Lower leg skin (tissue), 4 donors: Measurements from ENCODE around the gene DTX1. TPM values are rescaled to one million over a fixed set of nuclear protein-coding genes. Genes with fewer than 3 reads are reported as not detected.

Experiments used
- DNase-seq, 2 donors: peaks; one replicate each; pipeline ENCODE4 v3.0.0-alpha.2; 2019; ENCODE audit warnings: low spot score in 2 of 2
- H3K4me3 ChIP-seq: fragments of 200-600 bp; sonication (generic); 2 replicates; pipeline ENCODE4 v1.5.1; 2017; ENCODE audit warnings: mild to moderate bottlenecking, low read depth; ENCODE audit not compliant: poor library complexity, severe bottlenecking
- CTCF ChIP-seq, 3 donors: fragments of 450-650 bp; IDR thresholded peaks; one replicate each; pipeline ENCODE4 v1.5.1; 2016; ENCODE audit warnings: antibody characterized with exemption in 3 of 3, mild to moderate bottlenecking in 3 of 3, moderate library complexity in 2 of 3
- POLR2A ChIP-seq, 2 donors: fragments of 450-650 bp; IDR thresholded peaks; one replicate each; pipeline ENCODE4 v1.6.1; 2016 to 2017; ENCODE audit warnings: antibody characterized with exemption in 2 of 2, mild to moderate bottlenecking in 1 of 2, moderate library complexity in 1 of 2
- WGBS, 2 donors: methylation state at CpG; one replicate each; pipeline ENCODE4 v1.1.5; 2018; 5-methylcytosine and 5-hydroxymethylcytosine counted together
- intact Hi-C: fragments of 100-400 bp; cut with DNase I; formaldehyde crosslinking; loops from one replicate; pipeline ENCODE4 v1.15.0; 2023; ENCODE audit warnings: low total_unique reads
- total RNA-seq, 4 donors: library from RNA; depleted of rRNA; stranded (reverse); fragments of >200 nt; gene quantifications; one replicate each; pipeline ENCODE4 v1.1.0, GENCODE V29; 2016

The DTX1 gene
- total RNA-seq, 4 donors from 2014 or later: 1.5 to 5.0 (median 3.4) TPM

DNA sequence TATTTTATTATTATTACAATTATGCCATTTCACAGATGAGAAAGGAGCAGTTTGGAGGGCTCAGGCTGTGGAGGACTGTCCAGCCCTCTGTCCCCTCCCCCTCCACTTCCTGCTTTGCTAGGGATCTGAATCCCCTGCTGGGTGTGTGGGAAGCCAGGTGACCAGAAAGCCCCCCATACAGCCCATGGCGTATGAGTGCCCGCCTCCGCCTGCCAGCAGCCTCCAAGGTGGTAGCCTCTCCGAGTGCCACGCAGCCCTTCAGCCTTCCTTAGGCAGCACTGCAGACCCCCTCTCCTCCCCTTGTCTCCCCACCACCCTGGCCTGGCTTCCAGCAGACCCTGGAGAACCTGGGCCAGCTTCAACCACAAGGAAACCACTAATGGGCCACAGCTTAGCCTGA lies 12.6 kb downstream of the DTX1 start:
- H3K4me3 ChIP-seq: no peak overlapping the region
- intact Hi-C loops: no loop called here
- TF ChIP-seq POLR2A (IDR thresholded peaks at IDR 0.05): no peak
- TF ChIP-seq CTCF (IDR thresholded peaks at IDR 0.05): no peak
- WGBS, 2 donors: 78 to 84% methylated on average over 5 of the region's 5 CpGs
- no peak for DNase-seq

DNA sequence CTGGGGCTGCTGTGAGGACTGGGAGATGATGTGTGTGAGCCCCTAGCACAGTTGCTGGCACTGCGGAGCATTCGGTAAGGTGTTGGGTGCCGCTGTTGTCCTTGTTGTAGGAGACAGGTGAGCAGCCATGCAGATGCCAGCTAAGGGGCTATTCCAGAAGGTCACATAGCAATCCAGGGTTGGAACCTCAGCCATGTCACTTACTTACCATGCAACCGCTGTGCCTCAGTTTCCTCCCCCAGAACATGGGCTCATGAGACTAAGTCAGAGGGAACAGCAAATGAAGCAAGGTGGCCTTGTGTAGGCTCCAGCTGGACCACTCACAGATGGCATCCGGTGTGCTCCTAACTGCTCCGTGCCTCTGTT lies 13.2 kb downstream of the DTX1 start:
- H3K4me3 ChIP-seq: no peak overlapping the region
- DNase-seq: no peak
- TF ChIP-seq CTCF (IDR thresholded peaks at IDR 0.05) (no peak), POLR2A (IDR thresholded peaks at IDR 0.05) (no peak)
- intact Hi-C loops: no loop called here
- 88 to 89% methylated on average over 6 of the region's 6 CpGs for WGBS, 2 donors

DNA sequence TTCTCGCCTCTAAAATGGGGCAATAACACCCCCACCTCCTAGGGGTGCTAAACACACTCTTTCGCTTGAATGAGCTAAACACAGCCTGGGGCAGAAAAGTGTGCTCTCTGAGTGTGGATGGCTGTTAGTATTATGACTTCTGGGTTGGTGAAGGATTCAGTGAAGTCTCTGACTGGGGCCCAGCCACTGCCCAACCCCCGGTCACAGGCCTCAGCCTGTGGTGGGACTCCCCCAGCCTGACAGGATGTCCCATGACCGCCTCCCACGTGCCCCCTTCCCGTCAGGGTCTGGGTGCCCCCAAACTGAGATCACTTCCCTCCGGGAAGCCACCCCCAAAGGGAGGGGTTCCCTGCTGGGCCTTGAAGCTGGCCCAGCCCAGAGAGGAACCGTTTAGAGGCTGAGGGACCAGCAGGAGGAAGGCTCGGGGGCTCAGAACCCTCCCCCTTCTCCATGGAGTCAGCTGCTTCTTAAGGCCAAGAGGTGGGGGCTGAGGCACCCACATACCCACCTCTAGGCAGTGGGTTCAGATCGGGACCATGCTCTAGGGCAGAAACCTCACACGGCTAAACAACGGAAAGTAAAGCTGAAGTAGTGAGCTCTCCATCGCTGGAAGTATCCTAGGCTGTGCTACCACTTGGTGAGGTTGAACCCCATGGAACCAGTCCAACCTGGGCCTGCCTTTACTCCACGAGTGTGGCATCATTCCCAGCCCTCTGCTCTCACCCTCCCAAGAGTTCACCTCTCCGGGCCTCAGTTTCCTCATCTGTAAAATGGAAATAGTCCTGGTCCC lies 13.8 kb downstream of the DTX1 start:
- intact Hi-C loops: no loop called here
- no peak overlapping the region for H3K4me3 ChIP-seq
- WGBS, 2 donors: 56 to 75% methylated on average over 11 to 15 of the region's 15 CpGs
- DNase-seq: no peak
- TF ChIP-seq CTCF (IDR thresholded peaks at IDR 0.05) (no peak), POLR2A (IDR thresholded peaks at IDR 0.05) (no peak)

DNA sequence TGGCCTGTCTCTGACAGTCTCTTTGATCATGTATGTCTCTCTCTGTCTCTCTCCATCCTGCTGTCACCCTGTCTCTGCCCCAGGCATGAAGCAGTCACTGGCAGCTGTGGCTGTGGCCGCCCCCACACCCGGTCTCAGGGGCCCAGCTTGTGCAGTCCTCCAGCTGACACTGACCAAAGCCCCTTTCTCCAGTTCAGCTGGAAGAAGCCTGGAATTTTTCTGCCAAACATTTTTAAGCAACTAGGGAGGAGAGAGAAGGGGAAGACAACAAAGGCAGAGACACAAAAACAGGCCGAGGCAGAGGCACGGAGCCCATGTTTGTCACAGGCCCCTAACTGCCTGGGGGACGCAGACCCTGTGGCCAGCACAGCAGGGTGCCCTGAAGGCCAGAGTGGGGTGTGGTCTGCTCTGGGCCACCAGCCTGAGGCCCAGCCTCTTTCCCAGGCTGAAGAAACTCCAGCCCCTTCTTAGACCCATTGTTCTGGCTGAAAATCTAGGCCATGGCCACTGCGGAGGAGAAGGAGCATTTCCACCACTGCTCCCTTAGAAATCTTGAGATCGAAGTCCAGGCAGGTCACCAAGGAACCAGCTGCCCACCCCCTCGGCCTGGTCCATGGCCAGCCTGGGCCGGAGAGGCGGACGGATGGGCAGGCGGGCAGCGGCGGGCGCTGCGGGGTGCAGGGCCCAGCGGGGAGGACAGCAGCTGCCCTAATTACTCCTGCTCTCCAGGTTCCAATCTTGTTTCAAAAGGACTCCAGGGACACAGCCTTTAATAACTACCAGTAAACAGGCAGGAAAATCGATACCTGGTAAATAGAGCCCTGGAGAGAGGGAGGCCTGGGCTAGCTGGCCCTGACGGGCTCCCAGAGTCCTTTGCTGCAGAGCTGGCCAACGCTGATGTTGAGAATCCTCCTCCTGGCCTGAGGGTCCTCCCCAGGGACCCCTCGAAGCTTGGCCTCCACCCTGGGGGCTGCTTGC lies 14.9 kb downstream of the DTX1 start:
- intact Hi-C loops: no loop called here
- 71 to 77% methylated on average over 21 of the region's 21 CpGs for WGBS, 2 donors
- H3K4me3 ChIP-seq: no peak overlapping the region
- TF ChIP-seq POLR2A (IDR thresholded peaks at IDR 0.05): no peak
- no peak for TF ChIP-seq CTCF (IDR thresholded peaks at IDR 0.05)
- DNase-seq: no peak

DNA sequence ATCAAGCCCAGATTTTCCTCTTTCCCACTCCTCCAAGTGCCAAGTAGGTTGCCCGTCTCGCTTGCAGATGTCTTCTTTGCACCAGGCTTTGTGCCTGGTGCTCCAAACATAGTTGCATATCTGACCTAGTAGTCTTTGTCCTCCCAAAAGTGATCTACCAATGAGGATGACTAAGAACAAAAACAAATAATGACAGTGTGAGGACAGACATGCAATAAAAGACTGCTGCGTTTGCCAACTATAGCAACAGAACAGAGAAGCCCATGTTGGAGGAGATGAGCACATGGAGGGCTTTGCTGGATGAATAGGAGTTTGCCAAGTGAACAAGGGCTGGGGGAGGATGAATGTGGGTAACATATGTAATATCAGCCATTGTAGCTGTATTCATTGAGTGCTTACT lies 15.6 kb downstream of the DTX1 start:
- no peak for TF ChIP-seq POLR2A (IDR thresholded peaks at IDR 0.05)
- no peak for TF ChIP-seq CTCF (IDR thresholded peaks at IDR 0.05)
- DNase-seq: no peak
- H3K4me3 ChIP-seq: no peak overlapping the region
- WGBS, 2 donors: 71 to 73% methylated on average over 3 of the region's 3 CpGs
- intact Hi-C loops: no loop called here
